Peyer's patch (tissue), 4 donors: ENCODE measurements around the gene LGI1. TPM values are rescaled to one million over a fixed set of nuclear protein-coding genes. Genes with fewer than 3 reads are reported as not detected.

Experiments used
- DNase-seq, 3 donors: peaks; one replicate each; pipeline ENCODE4 v3.0.0-alpha.2; 2017 to 2019
- H3K27ac ChIP-seq, 4 donors: fragments of 200-600 bp; sonication (generic); one replicate each; pipeline ENCODE4 v1.5.1; 2016 to 2019
- H3K27me3 ChIP-seq, 2 donors: fragments of 200-600 bp; sonication (generic); one replicate each; pipeline ENCODE4 v1.5.1; 2019
- H3K36me3 ChIP-seq, 3 donors: fragments of 200-600 bp; sonication (generic); one replicate each; pipeline ENCODE4 v1.5.1; 2016 to 2019
- H3K4me1 ChIP-seq, 4 donors: fragments of 200-600 bp; sonication (generic); one replicate each; pipeline ENCODE4 v1.5.1; 2016 to 2019
- H3K4me3 ChIP-seq, 4 donors: fragments of 200-600 bp; sonication (generic); 1 replicate in 3 of 4; 2 replicates in 1 of 4; pipeline ENCODE4 v1.5.1; 2016 to 2019; ENCODE audit warnings: mild to moderate bottlenecking in 1 of 4
- H3K9me3 ChIP-seq, 4 donors: fragments of 200-600 bp; sonication (generic); one replicate each; pipeline ENCODE4 v1.5.1; 2016 to 2019; ENCODE audit warnings: mild to moderate bottlenecking in 1 of 4
- CTCF ChIP-seq, 6 experiments: fragments of 450-650 bp in 4 of 6; fragments of 200-600 bp in 2 of 6; sonication (generic) in 1 of 6; IDR thresholded peaks; one replicate each; pipeline ENCODE4 v1.5.1; 2017 to 2019; ENCODE audit warnings: antibody characterized with exemption in 6 of 6, mild to moderate bottlenecking in 3 of 6, moderate library complexity in 1 of 6
- POLR2A ChIP-seq, 2 donors: fragments of 450-650 bp; IDR thresholded peaks; one replicate each; pipeline ENCODE4 v1.5.1; 2017; ENCODE audit warnings: antibody characterized with exemption in 2 of 2, mild to moderate bottlenecking in 2 of 2, moderate library complexity in 2 of 2
- total RNA-seq, 4 donors: library from RNA; depleted of rRNA; stranded (reverse); fragments of >200 nt; gene quantifications; one replicate each; pipeline ENCODE4 v1.1.0, GENCODE V29; 2016

The LGI1 gene
- total RNA-seq, 4 donors from 2014 or later, result 1.1 to 1.9 TPM; not detected in 2

DNA sequence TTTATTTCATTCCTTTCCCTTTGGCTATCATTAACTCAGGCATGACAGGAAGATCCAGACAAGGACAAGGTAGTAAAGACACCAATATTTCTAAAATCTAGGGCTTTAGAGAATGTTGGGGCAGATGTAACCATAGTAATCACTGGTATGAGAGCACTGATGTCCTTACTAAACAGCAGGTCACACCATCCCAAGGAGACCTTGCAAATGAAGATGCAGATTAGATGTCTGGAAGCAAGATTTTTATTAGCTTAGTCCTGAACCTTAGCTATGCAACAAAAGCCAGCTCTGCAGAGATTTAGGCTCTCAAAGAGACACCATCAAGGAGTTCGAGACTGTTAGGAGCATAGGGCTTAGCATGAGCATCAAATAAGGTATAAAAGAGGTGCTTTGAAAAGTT lies 31.7 kb upstream of the LGI1 start:
- no peak for DNase-seq
- no peaks in the 10 kb centered on the region for H3K27me3 ChIP-seq
- H3K36me3 ChIP-seq, result no peaks in the 10 kb centered on the region
- H3K27ac ChIP-seq, result no peak overlapping the region
- H3K9me3 ChIP-seq, result no peaks in the 10 kb centered on the region
- no peak for TF ChIP-seq CTCF (IDR thresholded peaks at IDR 0.05)
- no peak for TF ChIP-seq POLR2A (IDR thresholded peaks at IDR 0.05)
- no peak overlapping the region for H3K4me3 ChIP-seq
- no peaks in the 10 kb centered on the region for H3K4me1 ChIP-seq

GRCh38 chr10:93741367-93741766 lies 16.4 kb upstream of the LGI1 start:
- H3K36me3 ChIP-seq, result no peaks in the 10 kb centered on the region
- H3K9me3 ChIP-seq, result no peaks in the 10 kb centered on the region
- no peak for DNase-seq
- no peaks in the 10 kb centered on the region for H3K27me3 ChIP-seq
- H3K27ac ChIP-seq, result no peak overlapping the region
- no peaks in the 10 kb centered on the region for H3K4me1 ChIP-seq
- TF ChIP-seq POLR2A (IDR thresholded peaks at IDR 0.05) (no peak), CTCF (IDR thresholded peaks at IDR 0.05) (no peak)
- no peak overlapping the region for H3K4me3 ChIP-seq

GRCh38 chr10:93742633-93743349 lies 14.9 kb upstream of the LGI1 start:
- TF ChIP-seq CTCF (IDR thresholded peaks at IDR 0.05), result no peak
- TF ChIP-seq POLR2A (IDR thresholded peaks at IDR 0.05), result no peak
- no peak for DNase-seq
- Histone ChIP-seq H3K36me3 (no peaks in the 10 kb centered on the region), H3K4me1 (no peaks in the 10 kb centered on the region), H3K9me3 (no peaks in the 10 kb centered on the region), H3K27me3 (no peaks in the 10 kb centered on the region), H3K4me3 (peak overlapping the region in 1 of 4 donors; percentile 6), H3K27ac (no peak overlapping the region)

GRCh38 chr10:93745408-93746065 lies 12.2 kb upstream of the LGI1 start:
- Histone ChIP-seq H3K36me3 (no peaks in the 10 kb centered on the region), H3K4me3 (no peak overlapping the region), H3K27ac (no peak overlapping the region), H3K27me3 (no peaks in the 10 kb centered on the region), H3K4me1 (peaks cover 0 to 3% (median 0%) of the 10 kb centered on the region in 4 donors), H3K9me3 (no peaks in the 10 kb centered on the region)
- TF ChIP-seq POLR2A (IDR thresholded peaks at IDR 0.05), result no peak
- TF ChIP-seq CTCF (IDR thresholded peaks at IDR 0.05), result peak in 3 of 6 experiments; percentile 5 to 21 (median 14)
- no peak for DNase-seq

DNA sequence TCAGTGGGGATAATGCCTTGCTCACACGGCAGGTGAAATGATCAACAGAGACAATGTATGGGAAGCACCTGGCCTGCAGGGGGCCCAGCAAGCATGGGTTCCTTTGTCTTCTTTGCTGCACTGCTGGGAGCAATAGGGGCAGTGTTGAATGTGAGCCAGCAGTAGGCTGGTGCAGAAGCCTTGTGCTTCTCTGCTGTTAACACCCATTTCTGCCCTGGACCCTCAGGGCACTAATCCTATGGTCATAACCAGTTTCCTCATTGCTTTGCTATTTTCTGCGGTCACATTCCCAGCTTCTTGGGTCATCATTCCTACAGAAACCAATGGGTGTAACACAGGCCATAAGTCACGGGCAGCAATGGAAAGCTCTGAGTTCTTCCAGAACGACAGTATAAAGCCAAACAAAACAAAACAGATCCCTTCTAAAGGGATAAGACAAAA lies 10.9 kb upstream of the LGI1 start:
- TF ChIP-seq CTCF (IDR thresholded peaks at IDR 0.05), result peak in 4 of 6 experiments; percentile 5 to 44 (median 38)
- no peak for TF ChIP-seq POLR2A (IDR thresholded peaks at IDR 0.05)

More for the DNA sequence above, 10.9 kb upstream of the LGI1 start:
- Histone ChIP-seq H3K4me3 (no peak overlapping the region), H3K27ac (peak overlapping the region in 1 of 4 donors; percentile 37), H3K4me1 (peaks cover 0 to 10% (median 0%) of the 10 kb centered on the region in 4 donors), H3K9me3 (no peaks in the 10 kb centered on the region), H3K27me3 (no peaks in the 10 kb centered on the region), H3K36me3 (no peaks in the 10 kb centered on the region)
- peak in 2 of 3 donors; percentile 54 for DNase-seq
